ENCODE data around the gene SMARCA2. TPM values are rescaled to one million over a fixed set of nuclear protein-coding genes. Genes with fewer than 3 reads are reported as not detected.

The SMARCA2 gene
- total and polyA plus RNA-seq, 10 of the 15 experiments (the other 5 are each of a cell fraction or from before 2014, with no cell fraction given): 100 to 392 (median 204) TPM

GRCh38 chr9:2012347-2012746 is 2.8 kb upstream of the SMARCA2 start (continued):
- no peak for TF ChIP-seq ZBTB33 (IDR thresholded peaks at IDR 0.05)
- TF ChIP-seq RCOR1 (conservative IDR thresholded peaks at IDR 0.05; ENCODE audit: low read depth, low read length): no peak
- peak; percentile 80 for TF ChIP-seq BCL3 (IDR thresholded peaks at IDR 0.05; ENCODE audit: borderline replicate concordance, insufficient read depth, low read depth, low read length, poor library complexity, severe bottlenecking)
- TF ChIP-seq BRCA1 (IDR thresholded peaks at IDR 0.05; ENCODE audit: low read depth, low read length): no peak

- DNase-seq (ENCODE audit: low read depth, low spot score): no peak
- BruUV-seq (replicated peaks): no TSS peak
- 3% methylated on average over 13 of the region's 13 CpGs for WGBS (ENCODE audit: insufficient coverage, insufficient replicate concordance, low lambda C conversion rate, missing lambda C conversion rate)
- Histone ChIP-seq H3K36me3 (ENCODE audit: control insufficient read depth in 2 of 2, insufficient read depth in 2 of 2, low read length in 1 of 2) (no peaks in the 10 kb centered on the region; a peak in 1 of 4 replicates), H3K9me3 (replicated peaks; ENCODE audit: control insufficient read depth, insufficient read depth, low read length) (no peaks in the 10 kb centered on the region; the same call in 2 of the 3 replicates), H2AFZ (ENCODE audit: control insufficient read depth, low read depth, low read length) (peak overlapping the region; percentile 41), H3K27ac (ENCODE audit: control insufficient read depth, insufficient read depth) (peak overlapping the region; percentile 89), H3K4me2 (ENCODE audit: control insufficient read depth, insufficient read depth) (peak overlapping the region; percentile 90), H3K27me3 (replicated peaks in 1 of 2; ENCODE audit: control insufficient read depth in 2 of 2, insufficient read depth in 2 of 2, low read length in 1 of 2) (no peaks in the 10 kb centered on the region), H3K4me1 (ENCODE audit: control insufficient read depth, insufficient read depth, low read length) (peaks cover 17% of the 10 kb centered on the region; the same call in 1 of the 2 replicates), H3K9ac (ENCODE audit: control insufficient read depth, insufficient read depth, low read length) (peak overlapping the region; percentile 89), H3K4me3 (peak overlapping the region; percentile 88), H3K79me2 (ENCODE audit: control insufficient read depth, insufficient read depth, low read length) (peaks cover 58% of the 10 kb centered on the region), H4K20me1 (ENCODE audit: control insufficient read depth, insufficient read depth) (no peaks in the 10 kb centered on the region; the same call in 1 of the 2 replicates)
- ChIA-PET RAD21 (ENCODE audit: unreplicated experiment) (interaction anchor here (1.0 to 2.3 kb wide), 8 partner anchors 8 to 76 kb away, joined by 3 to 9 read pairs (median 6); no protein-coding TSS in a partner anchor), SMC1A (ENCODE audit: uncharacterized antibody, unreplicated experiment) (interaction anchor here (0.9 to 5.0 kb wide), 11 partner anchors 9 to 176 kb away, joined by 3 to 27 read pairs (median 7); no protein-coding TSS in a partner anchor), POLR2A (interaction anchor here (0.6 to 2.1 kb wide), 5 partner anchors 12 to 994 kb away, joined by 4 to 8 read pairs (median 5); no protein-coding TSS in a partner anchor), CTCF (interaction anchor here (1.9 to 4.1 kb wide), 2 partner anchors 11 to 73 kb away, joined by 6 to 22 read pairs; no protein-coding TSS in a partner anchor)
- ATAC-seq: no peak
- no peak for FAIRE-seq
- in situ Hi-C loops (cut with MboI) (loop anchor here (5.0 kb wide), 1 partner anchor 137 kb away; no protein-coding TSS in a partner anchor), intact Hi-C loops (cut with micrococcal nuclease; ENCODE audit: unreplicated experiment) (loop anchor here (2.0 kb wide), 2 partner anchors 33 to 75 kb away; no protein-coding TSS in a partner anchor)
- TF ChIP-seq TAF1 (IDR thresholded peaks at IDR 0.05; ENCODE audit: borderline replicate concordance, low read depth, low read length) (0 out of 2 replicates have a peak, but pooled peaks have one; percentile 6), CHD1 (IDR thresholded peaks at IDR 0.05; ENCODE audit: low read depth, low read length) (0 out of 2 replicates have a peak, but pooled peaks have one; percentile 29), PAX8 (IDR thresholded peaks at IDR 0.05) (no peak)
- TF ChIP-seq, protein P1, sequence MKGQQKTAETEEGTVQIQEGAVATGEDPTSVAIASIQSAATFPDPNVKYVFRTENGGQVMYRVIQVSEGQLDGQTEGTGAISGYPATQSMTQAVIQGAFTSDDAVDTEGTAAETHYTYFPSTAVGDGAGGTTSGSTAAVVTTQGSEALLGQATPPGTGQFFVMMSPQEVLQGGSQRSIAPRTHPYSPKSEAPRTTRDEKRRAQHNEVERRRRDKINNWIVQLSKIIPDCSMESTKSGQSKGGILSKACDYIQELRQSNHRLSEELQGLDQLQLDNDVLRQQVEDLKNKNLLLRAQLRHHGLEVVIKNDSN (IDR thresholded peaks at IDR 0.05; ENCODE audit: borderline replicate concordance, extremely low read length, insufficient read depth, low read depth, low read length): no peak
Observed at GRCh38 chr9:2013743-2014475, 1.2 kb upstream of the SMARCA2 start.

Data from GM12878 (cell line).